K562 (cell line): Measurements from ENCODE around the gene ENPP6.

ENCODE experiments used
- NR1H2 ChIP-seq: sonication (generic); formaldehyde crosslinking; IDR thresholded peaks from 2 replicates; pipeline ENCODE4 v1.4.0; 2020; ENCODE audit warnings: mild to moderate bottlenecking, missing genetic modification reagents
- RFX5 ChIP-seq: IDR thresholded peaks from 2 replicates; pipeline ENCODE4 v1.6.1; 2011; ENCODE audit warnings: low read depth, mild to moderate bottlenecking, improper control_type of control experiment, low read length

DNA sequence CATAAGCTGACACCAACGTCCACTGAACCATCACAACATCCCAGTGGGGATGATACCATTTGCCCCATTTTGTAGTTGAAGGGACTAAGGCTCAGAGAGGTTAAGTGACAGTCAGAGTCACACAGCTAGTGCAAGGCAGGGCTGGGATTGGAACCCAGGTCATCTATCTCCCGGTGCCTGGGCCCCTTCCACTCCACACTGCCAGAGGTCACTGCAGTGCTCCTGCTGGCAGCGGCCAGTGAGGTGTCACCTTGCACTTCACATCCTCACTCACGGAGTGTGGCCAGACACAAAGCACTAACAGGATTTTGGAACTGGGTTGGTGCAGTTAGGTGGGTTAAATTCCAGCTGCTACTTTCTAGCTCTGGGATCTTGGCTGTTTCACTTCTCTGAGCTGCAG lies 118.7 kb downstream of the ENPP6 start:
- no peak for TF ChIP-seq RFX5
- TF ChIP-seq NR1H2 (CRISPR knock-in tag), result no peak
